Stimulated activated CD4-positive, alpha-beta T cell treated with anti-CD3 and anti-CD28 coated beads, Interleukin-2, amount 100 ng/mL, for 48 hours (primary cell): ENCODE results near the gene USP9X.
A peak's percentile ranks its signal among the peaks of the same experiment; 100 is the strongest.
"Not testable (repeated sequence)": the region's sequence is repeated elsewhere in the genome, so short reads cannot be mapped to it uniquely, and the experiment has no call there.

ENCODE experiments used
- DNase-seq, 2 donors: peaks; one replicate each; pipeline ENCODE4 v3.0.0-alpha.2; 2020

The USP9X gene

DNA sequence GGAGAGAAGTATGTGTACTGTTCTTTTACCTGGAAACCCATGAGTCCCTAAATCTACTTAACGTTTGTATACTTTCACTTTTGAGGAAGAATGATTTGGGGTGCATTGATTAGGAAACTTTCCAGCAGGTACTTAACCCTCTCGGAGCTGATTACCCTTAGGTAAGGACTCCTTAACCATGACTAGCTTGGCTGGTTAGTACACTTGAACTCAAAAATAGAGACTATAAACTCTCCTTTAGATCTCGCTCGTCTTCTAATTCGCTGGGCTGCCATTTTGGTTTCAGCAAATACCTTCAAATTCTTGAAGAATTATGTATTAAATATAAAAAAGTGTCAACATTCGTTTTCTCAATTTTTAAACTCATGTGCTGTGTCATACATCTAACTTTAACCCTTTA, 2.0 kb downstream of the USP9X start:
- no peak for DNase-seq

DNA sequence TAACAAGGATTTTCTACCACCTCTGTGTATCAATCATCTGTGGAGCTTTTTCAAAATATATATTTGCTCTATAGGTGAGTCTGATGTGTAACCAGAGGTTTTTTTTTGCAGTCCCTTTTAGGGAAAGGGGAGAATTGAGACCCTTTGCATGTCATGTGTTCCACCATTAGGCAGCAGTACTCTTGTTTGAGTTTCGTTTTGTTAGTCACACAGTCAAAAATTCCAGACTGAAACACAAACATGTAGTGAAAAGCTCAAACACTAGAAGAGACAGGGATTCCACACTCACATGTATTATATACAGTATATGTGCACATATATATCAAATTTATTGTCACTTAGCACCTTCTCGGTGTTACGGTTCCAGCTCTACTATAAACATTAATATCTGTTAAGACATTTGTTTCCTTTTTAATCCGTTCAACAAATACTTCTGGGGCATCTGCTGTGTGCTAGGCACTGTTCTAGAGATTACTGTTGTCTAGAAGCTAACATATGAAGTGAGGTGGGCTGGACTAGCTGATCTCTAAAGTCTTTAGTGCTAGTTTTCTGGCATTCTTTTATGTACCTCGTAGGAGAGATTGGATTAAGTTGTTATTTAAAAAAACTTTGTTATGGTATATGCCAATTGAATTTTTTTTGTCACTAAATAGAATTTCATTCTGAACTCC, 5.5 kb downstream of the USP9X start:
- DNase-seq, result no peak

DNA sequence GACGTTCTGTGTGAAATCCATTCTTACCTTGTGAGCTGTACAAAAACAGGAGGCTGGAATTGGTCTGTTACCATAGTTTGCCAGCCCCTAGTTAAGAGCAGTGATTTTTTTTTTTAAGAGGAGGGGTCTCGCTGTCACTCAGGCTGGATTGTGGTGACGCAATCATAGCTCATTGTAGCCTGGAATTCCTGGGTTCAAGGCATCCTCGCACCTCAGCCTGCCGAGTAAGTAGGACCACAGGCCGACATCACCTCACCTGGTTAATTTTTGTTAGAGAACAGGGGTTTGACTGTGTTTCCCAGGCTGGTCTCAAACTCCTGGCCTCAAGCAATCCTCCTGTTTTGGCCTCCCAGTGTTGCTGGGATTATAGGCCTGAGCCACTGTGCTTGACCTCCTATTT, 7.5 kb downstream of the USP9X start:
- no peak for DNase-seq

DNA sequence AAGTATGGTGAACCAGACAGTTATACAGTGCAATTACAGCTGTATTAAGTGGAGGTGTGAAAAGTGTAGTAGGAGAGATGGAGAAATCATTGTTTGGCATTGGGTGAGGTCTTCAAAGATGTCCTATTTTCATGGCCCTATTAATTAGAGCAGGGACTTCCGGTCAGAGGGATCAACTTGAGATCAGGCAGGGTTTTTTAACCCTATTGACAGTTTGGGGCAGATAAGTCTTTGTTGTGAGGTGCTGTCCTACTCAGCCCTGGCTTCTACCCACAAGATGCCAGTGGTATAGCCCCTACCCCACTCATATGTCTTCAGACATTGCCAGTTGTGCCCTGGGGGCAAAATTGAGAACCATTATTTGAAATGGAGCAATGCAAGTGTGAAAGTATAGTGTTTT, 9.9 kb downstream of the USP9X start:
- DNase-seq, result no peak

DNA sequence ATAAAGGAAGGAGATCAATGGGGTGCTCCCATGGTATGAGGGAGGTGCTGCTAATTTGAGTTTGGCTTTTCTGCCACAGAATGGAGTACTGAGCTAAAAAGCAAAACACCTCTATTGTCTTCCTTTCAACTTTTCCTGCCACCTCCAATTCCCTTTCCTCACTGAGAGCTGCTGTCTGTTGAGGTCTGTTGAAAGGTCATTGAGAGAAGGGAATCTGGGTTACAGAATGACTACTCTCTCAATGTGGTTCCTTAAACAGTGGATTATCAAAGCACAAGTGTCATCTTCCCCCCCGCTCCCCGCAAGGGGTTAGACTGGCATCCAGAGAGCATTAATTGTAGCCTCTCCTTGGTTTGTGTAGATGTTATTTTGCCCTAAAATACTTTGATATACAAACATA, 10.7 kb downstream of the USP9X start:
- no peak for DNase-seq

DNA sequence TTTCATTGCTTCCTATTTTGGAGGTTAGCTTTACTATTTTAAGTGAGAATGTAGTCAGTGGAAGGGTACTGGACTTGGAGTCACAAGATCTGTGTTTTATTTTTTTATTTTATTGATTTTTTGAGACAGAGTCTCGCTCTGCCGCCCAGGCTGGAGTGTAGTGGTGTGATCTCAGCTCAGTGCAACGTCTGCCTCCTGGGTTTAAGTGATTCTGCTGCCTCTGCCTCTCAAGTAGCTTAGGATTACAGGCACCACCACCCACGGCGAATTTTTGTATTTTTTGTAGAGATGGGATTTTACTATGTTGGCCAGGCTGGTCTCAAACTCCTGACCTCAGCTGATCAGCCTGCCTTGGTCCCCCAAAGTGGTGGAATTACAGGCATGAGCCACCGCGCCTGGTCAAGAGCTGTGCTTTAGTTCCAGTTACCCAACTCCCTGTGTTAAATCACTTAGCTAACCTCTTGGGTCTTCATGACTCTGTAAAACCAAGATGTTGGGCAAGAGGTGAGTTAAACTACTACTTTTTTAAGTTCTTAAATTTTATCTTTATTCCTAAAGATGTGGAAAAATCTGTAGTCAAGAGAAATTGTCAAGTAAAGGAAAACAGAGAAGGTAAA, 11.2 kb downstream of the USP9X start:
- no peak for DNase-seq

DNA sequence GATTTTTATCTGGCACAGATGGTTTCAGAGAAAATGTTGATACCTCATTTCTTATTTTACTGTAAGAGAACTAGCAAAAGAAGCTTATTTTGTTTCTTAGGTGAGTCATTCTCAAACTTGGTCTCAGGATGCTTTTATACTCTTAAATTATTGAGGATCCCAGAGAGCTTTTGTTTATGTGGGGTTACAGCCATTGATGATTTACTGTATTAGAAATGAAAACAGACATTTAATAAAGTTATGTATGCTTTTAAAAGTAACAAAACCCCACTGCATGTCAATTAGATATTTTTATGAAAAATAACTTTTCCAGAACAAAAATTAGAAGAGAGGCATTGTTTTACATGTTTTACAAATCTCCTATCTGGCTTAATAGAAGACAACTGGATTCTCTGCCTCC, 12.1 kb downstream of the USP9X start:
- no peak for DNase-seq

DNA sequence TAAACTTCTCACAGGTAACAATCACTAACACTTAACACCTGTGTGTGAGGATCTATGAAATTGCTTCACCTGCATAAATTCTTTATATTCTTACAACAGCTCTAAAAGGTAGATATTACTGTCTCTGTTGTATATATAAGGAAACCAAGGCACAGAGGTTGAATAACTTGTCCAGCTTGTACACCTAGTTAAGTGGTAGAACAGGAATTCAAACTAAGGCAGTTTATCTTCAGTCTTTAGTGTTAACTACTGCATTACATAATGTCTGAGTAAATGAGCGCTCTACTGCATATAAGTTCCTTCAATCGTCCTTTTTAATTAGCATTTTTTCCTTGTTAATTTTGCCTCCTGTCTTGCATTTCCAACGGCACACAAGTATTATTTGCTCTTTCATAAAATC, 15.0 kb downstream of the USP9X start:
- no peak for DNase-seq

DNA sequence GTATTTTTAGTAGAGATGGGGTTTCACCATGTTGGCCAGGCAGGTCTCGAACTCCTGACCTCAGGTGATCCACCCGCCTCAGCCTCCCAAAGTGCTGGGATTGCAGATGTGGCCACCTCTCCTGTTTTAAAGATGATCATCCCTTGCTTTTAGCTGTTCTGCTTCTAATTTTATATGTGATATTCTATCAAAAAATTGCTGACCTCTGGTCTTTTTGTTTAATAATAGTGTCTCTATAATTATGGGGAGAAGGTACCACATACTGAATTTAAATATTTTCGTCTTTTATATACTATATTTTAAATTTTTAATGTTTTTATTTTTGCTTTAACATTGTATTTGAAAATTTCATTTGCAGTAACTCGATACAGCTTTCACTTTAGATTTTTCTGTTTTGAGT, 15.6 kb downstream of the USP9X start:
- no peak for DNase-seq

DNA sequence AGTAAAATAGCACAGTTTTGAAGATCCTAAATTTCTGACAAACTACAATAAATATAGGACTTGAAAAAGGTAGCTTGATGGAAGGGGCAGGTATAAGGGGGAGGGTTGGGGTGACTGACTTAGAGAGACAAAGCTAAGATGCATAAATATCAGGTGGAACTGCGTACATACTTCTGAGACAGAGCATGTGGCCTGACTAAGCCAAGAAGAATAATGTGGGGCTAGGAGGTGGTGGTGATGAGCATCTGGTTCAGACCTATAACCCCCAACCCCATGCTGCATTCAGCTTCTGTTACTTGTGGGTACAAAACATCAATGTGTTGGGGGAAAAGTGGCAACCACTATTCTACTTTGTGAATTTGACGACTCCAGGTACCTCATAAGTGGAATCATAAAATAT, 19.8 kb downstream of the USP9X start:
- DNase-seq, result no peak

DNA sequence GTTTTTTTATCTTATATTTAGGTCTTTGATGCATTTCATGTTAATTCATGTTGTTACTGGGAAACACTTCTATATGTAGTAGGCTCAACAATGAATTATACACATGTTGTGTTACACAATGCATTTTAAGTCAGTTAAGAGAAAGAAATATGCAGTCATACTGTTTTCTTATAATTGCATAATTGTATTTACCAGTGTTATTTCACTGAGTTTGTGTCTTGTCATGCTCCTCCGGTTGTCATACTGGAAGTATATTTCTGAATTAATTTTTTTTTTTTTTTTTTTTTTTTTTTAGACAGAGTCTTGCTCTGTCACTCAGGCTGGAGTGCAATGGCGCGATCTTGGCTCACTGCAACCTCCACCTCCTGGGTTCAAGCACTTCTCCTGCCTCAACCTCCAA, 21.0 kb downstream of the USP9X start:
- DNase-seq, result not testable (repeated sequence)

DNA sequence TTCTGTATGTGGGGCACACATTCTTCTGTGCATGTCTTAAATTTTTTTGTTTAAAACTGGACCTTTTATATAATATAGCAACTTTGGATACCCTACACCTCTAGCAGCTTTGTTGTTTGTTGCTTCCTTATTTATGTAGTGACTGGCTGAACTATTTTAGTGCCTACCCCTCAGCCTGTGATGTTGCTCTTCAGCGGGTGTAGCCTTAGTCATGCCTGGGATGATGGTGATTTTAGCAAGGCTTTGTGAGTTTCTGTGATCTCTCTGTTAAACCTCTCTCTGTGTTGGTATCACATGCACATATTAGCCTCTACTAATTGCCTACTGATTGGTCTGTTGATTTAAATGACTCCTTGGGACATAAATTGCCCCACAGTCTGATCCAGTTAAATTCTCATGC, 22.8 kb downstream of the USP9X start:
- DNase-seq, result no peak

DNA sequence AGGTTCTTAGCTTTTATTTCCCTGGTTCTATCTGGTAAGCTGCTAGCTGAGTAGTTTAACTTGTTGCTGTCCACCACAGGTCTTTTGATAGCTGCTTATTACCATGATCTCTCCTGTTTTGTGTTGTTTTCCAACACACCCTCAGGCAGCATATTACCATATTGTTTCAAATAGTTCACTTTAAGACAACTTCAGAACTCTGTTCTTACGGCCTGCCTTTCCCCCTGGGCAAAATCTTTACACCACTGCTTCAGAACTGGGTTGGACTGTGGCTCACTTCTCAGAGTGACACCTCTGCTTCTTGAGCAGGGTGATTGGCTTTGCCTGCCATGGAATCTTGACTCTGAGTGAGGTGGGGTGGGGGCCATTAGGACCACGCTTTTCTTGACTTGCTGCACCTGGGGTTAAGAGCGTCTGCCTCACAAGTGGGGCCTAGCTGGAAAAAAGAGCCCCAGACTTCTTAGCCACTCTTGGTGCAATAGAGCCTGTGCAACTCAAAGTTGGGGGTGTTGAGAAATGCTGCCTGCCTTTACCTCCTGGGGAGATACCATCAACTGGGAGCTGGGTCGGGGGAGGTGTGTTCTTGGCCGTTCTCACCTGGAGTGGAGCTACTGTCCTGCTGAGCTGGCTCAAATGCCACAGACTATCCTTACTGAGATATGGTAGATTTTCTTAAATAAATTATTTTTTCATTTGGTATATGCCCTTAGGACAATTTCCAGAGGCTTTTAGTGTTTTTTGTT, 23.4 kb downstream of the USP9X start:
- no peak for DNase-seq

DNA sequence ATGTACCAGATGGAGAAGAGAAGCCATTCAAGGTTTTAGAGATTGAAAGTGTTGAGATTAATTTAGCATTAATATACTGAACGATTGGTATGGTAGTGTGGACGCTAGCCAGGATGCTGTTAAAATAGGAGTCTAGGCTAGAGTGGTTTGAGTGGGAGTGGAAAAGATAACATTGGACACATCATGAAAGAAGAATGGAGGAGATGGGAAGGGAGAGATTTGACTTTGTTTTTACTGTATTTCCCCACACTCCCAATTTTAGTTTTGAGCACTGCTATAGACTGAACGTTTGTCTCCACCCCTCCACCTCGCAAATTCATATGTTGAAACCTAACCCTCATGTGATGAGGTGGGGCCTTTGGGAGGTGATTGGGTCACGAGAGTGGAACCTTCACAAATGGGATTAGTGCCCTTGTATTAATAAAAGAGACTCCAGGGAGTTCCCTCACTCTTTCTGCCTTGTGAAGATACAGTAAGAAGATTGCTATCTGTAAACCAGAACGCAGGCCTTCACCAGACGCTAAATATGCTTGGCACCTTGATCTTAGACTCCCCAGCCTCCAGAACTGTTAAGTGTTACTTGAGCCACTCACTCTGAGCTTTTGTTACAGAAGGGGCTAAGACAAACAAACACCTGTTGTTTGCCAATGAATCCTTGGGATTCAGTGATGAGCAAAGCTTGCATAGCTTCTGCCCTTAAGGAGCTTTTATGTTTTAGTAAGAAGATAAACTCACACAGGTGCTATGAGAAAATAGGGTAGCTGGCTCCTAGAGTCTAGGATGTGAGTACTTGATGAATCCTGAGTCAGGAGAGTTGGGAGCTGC, 25.8 kb downstream of the USP9X start:
- DNase-seq, result no peak

DNA sequence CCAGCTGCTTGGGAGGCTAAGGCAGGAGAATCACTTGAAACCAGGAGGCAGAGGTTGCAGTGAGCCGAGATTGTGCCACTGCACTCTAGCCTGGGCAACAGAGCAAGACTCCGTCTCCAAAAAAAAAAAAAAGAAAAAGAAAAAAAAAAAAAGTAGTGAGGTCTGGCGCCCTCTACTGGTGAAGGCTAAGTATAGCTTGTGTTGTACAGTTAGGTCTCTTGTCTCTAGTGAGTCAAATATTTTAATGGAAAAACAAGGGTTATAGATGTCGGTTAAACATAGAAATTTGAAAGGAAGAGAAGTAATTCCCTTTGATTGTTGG, 29.8 kb downstream of the USP9X start:
- peak; percentile 19 to 34 for DNase-seq

DNA sequence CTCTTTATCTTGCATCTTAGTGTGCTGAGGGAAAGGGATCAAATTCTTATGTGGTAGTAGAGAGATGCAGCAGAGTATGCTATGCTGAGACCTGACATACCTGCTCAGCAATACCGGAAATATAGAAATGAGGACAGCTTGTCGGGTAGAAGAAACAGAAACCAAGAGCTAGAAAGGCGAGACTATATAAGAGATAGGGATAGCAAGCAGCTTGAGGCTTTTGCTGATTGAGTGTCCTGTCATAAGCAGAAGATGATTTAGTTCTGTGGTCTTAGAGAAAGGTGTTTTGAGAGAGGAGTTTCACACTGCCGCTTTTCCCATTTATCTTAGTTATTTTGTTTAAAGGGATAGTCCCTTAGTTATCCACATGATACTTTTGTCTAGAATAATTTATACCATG, 31.7 kb downstream of the USP9X start:
- no peak for DNase-seq

DNA sequence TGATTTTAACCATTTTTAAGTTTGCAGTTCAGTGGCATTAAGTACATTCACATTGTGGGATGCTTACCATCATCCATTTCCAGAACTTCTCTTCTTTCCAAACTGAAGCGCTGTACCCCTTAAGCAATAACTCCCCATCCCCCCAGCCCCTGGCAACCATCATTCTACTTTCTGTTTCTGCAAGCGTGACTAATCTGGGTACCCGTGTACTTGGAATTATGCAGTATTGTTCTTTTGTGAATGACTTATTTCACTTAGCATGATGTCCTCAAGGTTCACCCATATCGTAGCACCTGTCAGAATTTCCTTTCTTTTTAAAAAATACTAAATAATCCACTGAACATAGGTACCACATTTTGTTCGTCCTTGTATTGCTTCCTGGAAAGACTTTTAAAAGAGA, 32.9 kb downstream of the USP9X start:
- DNase-seq, result no peak

DNA sequence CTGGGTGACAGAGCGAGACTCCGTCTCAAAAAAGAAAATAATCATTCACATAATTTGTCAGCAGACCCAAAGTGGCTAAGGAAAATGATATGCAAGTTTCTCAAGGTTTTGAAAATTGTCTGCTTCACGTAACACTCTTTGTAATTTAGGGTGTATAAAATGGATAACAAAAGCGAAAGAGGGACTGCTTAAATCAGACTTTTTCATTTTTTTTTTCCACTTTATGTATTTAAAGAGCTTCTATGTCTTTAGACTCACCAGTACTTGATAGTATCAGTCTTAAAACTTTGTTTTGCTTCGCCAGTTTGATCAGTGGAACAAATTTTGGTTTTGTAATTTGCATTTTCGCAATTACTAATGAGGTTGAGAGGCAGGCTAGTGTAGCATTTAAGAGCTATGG, 34.6 kb downstream of the USP9X start:
- DNase-seq, result no peak

DNA sequence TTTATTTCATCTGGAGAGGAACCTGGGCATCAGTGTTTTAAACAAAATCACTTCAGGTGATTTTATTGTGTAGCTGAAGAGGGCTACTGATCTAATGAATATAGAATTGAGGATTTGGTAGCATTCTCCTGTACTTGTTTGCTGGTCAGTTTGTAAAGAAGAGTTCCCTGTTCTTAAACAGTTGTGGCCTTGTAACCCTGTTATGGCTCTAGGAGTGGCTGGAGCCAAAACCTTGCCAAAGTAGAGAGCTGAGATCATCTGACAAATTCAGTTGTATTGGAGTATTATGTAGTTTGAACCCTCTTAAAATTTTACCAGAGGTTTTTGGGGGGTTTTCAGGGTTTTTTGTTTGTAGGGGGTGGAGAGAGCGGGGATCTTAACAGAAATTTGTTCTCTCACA, 36.5 kb downstream of the USP9X start:
- DNase-seq, result no peak

DNA sequence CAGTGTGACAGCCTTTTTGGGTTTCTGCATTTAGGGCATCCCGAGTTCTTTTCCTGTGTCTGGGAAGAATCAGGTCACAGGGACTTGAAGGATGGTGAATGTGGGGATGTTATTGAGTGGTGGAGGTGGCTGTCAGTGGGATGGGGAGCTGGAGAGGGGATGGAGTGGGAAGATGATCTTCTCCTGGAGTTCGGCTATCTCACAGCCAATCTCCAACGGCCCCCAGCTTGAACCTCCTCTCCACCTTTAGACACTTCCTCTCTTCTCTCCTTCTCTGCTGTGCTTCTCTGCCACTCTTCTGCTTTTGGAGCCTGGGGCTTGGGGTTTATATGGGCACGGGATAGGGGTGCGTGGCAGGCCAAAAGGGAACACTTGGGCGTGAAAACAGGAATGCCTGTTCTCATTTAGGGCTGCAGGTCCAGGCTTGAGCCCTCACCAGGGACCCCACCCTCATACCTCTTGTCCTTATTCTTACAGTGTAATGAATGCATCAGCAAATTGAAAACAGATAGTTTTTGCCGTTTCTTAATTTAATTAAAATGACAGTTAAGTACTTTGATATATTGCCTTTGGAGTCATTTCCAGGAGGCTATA, 37.5 kb downstream of the USP9X start:
- DNase-seq, result no peak

DNA sequence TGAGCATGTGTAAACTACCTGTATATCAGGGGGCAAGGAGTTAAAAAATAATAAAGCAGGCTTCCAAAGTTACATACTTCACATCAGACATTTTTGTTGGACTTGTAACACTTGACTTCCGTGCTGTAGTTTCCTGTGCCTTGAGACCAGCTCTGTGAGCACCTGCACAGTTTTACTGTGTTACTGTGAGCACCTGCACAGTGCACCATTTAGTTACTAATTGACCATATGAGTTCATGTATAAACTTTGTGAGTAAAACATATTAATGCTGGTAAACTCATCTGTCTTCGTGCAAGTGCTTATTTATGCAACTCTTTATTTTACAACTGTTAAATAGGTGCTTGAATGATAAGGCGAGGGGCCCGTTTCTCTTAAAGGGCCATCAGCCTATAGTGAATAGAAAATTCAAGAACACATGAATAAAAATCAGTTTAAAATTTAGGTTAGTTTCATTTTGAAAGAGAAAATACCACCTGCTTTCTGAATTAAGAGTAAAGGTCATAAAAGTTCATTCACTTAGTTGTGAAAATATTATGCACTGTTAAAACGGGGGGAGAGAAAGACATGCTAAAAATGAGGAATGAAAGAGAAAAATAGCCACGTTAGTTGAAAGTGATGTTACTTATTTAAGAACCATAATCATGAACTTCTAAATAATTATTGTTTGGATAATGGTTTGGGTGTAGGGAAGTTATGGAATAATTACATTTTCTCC, 42.4 kb downstream of the USP9X start:
- no peak for DNase-seq

DNA sequence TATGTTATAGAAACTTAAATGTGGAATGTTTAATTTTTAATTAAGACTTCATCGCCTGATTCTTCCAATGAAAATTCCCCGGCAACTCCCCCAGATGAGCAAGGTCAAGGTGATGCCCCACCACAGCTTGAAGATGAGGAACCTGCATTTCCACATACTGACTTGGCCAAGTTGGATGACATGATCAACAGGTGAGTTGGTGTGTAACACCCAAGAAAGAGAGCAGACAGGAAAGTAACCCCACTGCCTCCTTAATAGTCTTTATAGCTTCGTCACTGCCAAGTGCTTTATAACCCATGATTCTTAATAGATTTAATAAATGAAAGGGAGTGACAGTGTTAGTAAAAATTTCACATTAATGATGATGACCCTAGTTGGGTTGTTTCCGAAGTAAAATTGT, 43.7 kb downstream of the USP9X start:
- DNase-seq, result no peak

DNA sequence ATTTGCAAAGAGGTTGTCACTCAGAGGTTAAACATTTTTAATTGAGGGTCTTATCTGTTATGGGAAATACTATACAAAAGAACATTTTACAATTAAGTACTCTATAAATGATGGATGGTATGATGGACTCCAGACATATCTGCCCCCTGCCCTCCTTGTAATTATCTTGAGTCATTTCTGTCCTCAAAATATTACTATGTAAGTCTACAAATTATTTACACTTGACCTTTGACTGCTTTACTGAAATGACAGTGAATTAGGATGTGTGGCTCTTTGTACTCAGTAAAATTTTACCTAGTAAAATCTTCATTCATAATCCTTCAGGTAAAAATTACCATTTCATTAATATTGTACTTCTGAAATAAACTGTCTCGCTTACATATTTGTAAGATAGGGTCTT, 46.5 kb downstream of the USP9X start:
- DNase-seq, result no peak
